Lung microvascular endothelial cell (primary cell): ENCODE data around the gene RGPD5. TPM values are rescaled to one million over a fixed set of nuclear protein-coding genes. Genes with fewer than 3 reads are reported as not detected.
"Not testable (repeated sequence)": the region's sequence is repeated elsewhere in the genome, so short reads cannot be mapped to it uniquely, and the experiment has no call there.

Source experiments
- DNase-seq, 2 donors: peaks; one replicate each; pipeline versions ENCODE4 v3.0.0 to v3.0.0-alpha.2; 2010; ENCODE audit warnings: low read depth in 2 of 2
- total RNA-seq: library from RNA; depleted of rRNA; stranded (reverse); fragments of >200 nt; gene quantifications from 2 replicates; pipeline ENCODE4 v1.2.1, GENCODE V29; 2014

RGPD5 gene
- 9.8 and 13.3 TPM in 2 replicates for total RNA-seq

DNA sequence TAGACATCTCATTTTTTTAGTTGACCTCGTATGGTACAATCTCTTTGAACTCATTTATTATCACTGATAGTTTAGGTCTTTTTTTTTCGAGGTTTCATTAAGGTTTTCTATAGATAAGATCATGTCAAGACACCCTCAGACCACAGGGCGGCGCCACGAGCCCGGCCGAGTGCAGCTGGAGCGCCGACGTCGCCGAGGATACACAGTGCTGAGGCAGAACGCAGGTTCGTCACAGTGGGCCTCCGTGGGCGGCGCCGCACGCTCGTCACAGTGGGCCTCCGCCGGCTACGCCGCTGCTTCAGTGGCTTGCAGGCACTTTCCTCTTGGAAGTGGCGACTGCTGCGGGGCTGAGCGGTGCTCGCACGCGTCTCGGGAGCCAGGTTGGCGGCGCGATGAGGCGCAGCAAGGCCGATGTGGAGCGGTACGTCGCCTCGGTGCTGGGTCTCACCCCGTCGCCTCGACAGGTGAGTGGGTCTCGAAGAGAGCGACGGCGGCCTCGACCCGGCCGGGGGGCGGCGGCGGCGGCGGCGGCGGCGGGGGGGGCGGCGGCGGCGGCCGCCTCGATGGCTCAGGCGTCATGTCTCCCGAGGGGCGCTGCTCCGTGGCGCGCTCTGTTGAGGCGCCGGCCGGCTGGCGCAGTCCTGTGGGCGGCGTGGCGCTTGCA is at the start of gene RGPD5:
Gene RGPD5 (plus strand): TSS at position 232 of the 664 bp plus-strand sequence. CDS start 161 bp downstream, at position 393.
- DNase-seq = not testable (repeated sequence)

DNA sequence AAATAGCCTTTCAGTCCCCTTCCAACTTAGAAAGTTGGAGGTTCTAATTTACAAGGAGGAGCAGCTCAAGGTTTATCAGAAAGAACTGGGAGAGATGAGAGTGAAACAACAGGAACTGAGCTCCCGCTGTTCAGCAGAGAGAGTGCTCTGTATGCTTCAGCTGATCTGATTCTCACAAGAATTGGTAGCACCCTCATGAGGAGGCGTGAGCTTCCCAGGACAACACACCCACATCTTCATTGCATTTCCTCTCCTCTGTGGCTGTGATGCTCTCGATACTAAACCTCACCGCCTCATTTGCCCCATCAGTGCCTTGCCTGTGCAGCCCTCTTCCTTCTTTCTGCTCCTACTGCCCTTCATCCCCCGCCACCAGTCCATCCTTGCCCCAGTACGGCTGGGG is 42.5 kb upstream of the RGPD5 start:
- DNase-seq = not testable (repeated sequence)

DNA sequence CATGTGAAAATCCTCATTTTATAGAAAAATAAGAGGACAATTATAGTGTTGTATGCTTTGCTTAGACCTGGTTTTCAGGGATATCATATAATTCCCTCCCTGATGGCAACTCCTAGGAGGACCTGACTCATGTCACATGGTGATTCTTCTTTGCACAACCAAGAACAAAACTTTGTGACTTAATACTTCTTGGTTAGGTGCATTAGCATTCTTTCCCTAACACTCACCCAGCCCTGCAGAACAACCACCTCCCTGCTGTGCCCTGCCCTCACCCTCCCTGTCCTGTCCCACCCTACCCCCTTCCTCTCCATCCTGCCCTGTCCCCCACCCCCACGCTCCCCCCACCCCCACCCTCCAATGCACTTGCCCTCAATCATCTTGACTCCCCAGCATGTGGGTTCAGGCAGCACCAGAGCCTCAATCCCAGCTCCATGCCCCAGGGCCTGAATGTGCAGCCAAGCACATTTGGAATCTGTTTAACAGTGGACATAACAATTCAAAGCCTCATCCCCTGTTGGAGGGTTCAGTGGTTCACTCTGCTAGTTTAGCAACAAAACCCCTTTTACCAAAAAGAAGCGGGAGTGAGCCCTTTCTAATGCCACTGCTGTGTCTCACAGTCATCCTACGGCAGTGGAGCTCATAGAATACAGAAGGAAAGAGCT is 36.8 kb upstream of the RGPD5 start:
- DNase-seq = not testable (repeated sequence)

DNA sequence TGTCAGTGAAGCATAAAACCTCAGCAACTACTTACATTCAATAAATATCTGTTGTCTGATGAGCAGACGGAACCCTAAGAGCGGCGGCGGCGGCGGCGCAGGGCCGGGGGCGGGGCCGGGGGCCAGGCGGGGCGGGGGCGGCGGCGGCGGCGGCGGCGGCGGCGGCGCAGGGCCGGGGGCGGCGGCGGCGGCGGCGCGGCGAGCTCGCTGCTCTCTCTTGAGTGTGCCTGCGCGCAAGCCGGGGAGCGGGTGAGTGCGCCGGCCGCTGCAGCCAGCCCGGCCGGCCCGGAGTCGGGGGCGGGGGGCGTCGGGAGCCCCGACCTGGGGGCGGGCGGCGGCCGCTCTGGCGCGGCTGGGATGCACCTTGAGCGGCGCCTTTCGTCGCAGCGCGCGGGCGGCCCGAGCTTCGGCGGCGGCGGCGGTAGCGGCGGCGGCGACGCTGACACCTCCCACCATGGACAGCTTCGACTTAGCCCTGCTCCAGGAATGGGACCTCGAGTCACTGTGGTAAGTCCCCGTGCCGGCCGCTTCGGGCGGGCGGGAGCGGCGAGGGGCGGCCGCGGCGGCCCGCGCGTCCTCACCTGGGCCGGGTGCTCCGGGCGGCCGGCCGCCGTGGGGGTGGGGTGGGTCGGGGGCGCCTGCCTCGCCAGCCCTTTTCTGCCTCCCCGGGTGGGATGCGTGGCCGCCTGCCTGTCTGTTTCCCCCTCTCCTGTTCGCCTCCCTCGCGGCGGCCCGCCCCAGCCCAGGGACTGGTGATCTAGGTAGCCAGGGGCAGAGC is 33.7 kb upstream of the RGPD5 start:
- DNase-seq = not testable (repeated sequence)

DNA sequence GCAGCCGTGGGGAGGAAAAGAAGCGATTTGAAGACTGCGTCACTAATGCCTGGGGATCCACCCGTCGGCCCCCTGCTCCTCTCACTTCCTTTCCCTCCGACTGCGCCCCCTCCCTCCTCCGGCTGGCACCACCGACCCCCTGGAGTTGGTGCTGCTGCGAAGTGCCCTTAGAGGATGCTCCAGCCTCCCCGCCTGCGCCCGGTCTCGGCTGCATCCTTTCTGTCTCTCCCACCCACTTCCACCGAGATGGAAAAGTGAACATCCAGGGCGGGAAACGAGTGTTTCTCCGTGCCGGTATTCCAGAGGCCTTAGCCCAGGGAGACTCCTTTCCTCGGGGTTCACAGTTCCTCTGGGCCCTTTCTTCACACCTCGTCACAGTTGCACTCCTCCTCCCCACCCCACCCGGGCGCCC is 33.1 kb upstream of the RGPD5 start:
- not testable (repeated sequence) for DNase-seq

DNA sequence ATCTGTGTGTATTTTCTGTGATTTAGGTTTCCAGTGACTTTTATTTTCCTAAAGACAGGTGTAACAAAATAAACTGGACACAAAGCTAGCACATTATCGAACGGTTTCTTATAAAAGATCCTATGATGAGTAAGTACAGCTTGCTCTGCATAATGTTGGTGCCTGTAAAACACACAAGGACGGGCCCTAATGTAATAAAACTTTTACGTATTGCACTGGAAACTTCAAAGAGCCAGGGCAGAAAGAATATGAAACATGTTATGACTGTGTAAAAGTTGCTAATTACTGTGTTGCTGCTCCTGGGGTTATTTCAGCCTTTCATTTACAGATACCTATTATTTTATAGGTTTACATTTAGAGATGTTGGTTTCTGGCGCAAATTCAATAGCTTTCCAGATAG is 32.1 kb upstream of the RGPD5 start:
- DNase-seq = not testable (repeated sequence)

DNA sequence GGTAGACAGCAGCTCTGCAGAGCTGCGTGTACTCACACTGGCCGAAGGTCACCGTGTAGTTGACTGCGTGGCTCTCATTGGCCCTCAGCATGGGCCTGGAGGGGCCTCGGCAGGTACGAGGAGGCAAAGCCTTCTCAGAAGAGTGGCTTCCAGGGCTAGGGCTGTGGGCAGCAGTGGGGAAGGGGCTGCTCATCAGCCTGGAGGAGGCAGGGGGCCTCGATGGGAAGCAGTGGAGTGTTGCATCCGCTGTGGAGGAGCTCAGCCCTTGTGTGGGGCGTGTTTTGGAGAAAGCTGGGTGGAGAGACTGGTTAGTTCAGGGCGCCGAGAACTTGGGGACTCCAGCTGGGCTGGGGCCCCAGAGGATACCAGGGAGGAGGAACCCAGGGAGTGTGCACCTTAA is 28.0 kb upstream of the RGPD5 start:
- not testable (repeated sequence) for DNase-seq

DNA sequence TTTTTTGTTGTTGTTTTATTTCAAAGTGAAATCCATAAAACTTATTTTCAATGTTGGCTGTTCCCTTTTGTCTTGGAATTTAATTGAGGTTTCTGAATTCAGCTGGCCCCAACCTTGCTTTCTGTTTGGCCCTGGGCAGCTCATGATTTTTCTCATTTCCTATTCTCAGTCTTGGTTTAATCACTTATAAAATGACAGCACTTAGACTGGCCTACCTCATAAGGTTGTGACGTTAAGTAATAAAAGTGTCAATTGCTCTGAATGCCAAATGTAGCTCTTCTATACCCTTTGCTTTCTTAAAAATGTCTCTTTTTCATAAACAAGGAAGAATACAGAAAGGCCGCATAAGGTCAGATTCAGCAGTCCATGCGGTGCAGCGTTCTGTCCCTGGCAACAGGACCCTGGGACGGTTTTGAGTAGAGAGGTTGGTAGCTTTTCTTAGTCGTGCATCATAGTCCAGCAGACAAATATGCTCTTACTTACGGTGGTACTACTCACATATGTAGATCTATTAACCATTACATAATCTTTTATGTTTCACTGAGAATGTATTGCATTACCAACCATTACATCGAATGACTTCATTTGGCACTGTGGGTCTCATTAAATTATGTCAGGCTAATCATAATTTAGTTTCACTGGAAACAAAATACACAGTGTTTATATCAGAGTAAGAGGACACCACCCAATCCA is 27.1 kb upstream of the RGPD5 start:
- DNase-seq = not testable (repeated sequence)

DNA sequence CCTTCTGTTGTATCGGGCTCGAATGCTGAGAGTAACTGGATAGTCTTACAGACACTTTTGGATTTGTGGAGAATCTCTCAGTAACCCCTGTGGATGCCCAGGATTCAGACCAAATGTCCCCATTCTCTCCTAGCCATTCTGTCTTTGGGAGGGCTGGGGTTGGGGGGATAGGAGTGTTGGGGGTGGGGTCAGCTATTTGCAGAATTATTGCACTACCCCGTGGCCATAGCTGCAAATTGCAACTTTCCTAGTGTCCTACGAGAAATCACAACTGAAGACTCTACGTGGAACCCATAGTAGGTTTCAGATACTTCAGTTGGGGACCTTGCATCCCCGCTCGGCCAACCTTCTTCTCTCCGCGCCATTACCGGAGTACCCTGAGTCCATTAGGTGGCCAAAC is 25.2 kb upstream of the RGPD5 start:
- not testable (repeated sequence) for DNase-seq

DNA sequence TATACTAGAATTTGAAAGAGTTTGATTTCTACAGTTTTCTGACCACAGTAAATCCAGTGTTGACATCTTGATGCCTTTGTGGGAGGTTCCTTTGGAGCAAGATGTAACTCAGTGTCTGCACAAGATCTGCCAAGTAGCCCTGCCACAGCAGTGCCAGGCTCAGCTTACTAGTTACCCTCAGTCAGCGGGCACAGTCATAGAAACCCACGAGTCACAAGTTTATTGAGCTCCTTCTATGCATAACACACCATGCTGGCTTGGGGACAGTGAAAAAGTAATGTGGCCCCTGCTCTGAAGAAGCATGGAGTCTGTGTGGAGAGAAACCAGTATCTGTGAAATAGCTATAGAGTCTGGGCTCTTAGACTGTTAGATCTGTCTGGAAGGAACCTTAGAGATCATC is 15.0 kb upstream of the RGPD5 start:
- not testable (repeated sequence) for DNase-seq

DNA sequence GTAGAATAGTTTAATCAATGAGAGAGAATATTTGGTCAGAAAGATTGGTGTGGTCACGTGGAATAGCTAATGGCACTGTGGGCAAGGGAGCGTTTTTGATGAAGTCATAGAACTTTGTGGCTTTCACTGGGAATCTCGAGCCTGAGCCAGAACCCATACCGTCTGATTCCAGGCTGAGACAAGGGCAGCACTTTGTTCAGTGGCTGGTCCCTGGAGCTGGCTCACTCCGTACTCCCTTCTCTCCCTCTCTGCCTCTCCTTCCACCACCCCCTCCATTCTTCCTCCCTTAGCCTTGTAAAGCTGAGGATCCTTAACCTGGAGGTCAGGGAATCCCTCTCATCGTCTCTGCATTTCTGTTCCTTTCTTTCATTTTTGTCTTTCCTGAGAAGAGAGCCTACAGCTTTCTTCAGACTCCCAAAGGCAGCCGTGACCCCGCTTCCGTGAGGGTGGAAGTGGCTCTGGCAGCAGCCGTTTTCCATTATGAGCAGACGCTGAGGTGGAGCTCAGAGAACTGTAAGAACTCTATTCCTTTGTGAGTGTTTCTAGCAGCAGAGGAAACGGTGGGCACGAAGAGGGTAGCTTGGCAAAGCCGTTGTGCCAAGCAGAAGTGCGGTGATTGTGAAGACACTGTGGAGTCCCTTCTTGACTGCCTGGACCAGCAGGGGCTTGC is 12.8 kb upstream of the RGPD5 start:
- DNase-seq = not testable (repeated sequence)

DNA sequence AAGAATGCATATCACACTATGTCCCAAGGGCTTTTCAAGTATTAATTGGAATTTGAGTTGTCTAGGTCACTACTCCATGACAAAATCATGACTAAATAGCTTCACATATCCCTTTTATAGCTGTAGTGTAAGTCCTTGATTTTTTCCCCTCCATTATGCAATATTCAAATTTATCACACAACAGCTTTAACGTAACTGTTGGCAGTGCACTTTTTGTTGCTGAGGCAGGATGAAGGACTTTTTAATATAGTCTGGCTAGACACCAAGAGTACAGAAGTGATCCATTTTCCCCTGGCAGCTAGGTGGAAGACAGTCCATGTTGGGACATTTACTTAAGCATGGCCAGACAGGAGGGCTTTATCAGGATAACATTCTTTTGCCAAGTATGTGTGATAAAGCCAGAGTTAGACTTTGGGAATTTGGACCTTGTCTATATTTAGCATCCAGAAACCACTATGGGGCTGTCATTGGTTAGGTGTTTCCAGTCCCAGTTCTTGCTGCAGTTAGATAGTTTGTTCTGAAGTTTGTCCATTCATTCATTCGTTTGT is 11.6 kb upstream of the RGPD5 start:
- not testable (repeated sequence) for DNase-seq

DNA sequence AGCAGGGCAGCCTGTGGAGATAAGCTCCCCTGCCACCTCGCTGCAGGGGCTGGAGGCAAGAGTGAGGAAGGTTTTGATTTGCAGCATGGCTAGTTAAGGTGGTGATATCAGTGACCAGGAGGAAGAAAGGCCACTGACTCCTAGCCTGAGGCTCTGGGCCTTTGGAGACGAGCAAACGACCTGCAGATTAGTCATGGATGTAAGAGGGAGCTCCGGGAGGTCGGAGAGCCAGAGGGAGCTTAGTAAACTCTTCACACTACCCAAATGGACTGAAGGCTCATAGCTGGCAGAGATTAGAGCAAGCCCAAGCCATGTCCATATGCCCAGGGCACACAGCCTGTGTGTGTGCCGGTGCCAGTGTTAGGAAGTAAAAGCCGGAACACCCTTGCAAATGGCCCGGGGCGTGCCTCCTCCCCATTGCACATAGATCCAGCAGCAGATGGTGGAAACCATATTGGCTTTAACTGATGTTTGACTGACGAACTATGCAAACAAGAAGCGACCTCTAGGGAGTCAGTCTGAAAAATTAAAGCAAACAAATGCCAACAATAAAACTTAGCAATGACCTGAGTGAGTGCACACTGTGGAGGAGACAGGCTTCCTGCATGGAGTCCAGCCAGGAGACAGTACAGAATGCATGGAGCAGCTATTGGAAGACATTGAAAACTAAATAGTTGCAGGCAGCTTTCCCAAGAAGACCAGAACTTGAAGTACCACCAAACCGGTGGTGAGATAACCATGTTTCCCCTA is 2.4 kb upstream of the RGPD5 start:
- not testable (repeated sequence) for DNase-seq

DNA sequence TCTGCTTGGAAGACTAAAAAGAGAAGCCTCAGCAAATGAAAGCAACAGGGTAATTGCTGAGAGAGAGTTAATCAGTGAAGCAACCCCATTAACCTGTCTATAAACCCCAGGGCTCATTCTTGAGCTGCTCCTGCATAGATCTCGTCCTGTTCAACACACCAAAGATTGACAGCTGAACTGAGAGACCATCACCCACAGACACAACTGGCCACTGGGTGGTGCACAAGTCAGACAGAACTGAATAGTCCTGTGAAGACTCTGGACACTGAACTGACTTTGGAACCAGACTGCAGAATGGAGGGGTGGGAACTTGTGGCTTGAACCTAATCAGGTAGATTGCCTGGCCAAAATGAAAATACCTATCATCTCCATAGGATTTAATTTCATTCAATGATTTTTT is 1.4 kb upstream of the RGPD5 start:
- not testable (repeated sequence) for DNase-seq

DNA sequence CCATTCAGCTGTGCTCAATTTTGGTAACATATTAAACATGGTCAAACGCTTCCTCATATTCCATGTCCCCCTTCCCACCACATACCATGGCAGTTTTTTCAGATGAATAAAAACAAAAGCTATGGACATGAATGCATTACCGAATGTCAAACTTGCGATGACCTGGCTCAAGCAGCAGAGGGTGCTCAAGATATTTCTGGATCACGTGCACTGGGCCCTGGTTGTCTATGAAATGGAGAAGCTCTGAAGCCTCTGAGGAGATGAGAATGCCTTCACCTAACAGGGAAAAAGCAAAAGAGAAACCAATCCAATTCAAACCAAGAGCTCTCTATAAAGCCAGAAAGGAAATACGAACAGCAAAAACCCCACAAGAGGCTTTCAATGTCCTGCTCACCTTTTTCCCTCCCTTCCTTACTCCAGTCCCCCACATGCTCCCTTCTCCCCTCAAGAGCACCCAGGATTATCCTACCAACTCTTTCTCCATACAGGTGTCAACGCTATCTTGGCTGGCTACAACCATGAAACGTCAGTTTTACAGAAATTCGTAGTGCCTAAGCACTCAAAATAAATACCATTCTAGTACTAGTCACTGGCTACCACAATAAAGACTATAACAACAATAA is 77.1 kb downstream of the RGPD5 start:
- not testable (repeated sequence) for DNase-seq

DNA sequence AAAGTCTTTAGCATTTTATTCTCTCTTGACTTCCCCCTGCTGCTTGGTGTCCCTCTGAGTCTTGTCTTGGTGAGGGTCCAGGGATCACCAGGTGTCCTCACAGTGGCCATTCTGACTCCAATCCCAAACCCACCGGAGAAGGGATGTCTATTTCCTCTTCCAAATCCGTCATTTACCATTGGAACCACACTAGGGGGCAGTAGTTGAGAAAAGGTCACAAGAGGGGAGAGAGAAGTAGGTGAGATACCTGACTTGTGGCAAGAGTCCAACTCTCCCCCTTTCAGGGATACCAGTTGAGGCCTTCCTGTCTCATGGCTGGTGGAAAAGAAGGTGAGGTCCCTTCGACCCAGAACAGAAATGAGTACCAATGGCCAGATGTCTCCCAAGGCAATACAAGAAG is 82.5 kb downstream of the RGPD5 start:
- DNase-seq = not testable (repeated sequence)

DNA sequence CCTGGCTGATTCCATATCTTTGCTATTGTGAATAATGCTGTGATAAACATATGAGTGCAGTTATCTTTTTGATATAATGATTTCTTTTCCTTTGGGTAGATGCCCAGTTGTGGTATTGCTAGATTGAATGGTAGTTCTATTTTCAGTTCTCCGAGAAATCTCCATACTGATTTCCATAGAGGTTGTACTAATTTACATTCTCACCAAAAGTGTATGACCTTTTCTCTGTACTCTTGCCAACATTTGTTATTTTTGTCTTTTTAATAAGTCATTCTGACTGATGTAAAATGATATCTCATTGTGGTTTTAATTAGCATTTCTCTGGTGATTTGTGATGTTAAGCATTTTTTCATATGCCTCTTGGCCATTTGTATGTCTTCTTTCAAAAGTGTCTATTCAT is 88.0 kb downstream of the RGPD5 start:
- DNase-seq = not testable (repeated sequence)

DNA sequence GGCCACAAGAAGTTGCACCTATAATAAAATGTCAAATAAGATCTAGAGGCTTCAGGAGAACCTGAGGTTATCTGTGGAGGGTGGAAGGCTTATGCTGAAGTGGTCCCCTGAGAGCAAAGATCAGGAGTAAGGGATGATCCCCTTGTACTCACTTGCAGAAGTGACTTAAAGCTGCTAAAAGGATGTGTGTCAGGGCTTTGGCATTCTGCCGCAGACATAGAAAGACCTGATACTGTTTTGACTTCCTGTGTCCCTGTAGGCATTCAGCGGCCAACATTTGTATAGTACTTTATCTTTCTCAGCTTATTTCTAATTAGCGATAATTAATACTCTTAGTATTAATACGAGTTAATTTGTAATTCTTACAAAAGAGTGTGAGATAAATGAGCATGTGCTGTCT is 94.3 kb downstream of the RGPD5 start:
- not testable (repeated sequence) for DNase-seq

DNA sequence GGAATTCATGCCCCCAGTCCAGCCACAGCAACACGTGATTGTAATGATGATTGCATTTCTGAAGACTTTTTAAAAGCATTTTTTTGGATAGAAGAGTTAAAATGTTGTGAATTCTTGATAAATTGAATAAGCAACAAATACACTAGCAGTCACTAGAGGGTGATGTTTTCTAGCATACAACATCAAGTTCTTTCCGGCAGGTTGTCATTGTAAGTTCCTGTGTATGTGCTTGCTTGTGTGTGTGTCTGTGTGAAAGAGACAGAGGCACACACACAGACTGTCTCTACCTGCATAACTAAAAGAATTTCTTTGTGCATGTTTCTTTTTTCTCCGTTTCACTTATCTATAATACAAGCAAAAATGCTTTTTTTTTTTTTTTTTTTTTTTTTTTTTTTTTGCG is 95.8 kb downstream of the RGPD5 start:
- not testable (repeated sequence) for DNase-seq

DNA sequence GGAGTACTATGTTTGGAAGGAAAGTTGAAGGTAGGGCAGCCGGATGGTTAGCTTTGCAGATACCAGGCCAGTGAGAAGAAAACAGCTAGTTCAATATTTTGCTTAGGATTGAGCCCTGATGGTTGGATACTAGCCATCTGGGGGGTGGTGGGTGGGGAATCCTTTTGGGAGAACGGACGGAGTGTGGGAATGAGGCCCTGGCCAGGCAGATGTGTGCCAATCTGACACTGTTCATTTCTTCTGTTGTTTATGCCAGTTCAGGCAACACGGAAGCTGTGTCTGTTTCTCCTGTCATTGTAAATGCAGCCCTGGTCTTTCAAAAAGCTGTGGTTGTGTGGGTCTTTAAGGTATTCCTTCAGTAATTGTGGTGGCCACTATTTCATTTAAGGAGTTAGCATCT is 96.9 kb downstream of the RGPD5 start:
- not testable (repeated sequence) for DNase-seq
